Activated CD4-positive, alpha-beta T cell treated with anti-CD3 and anti-CD28 coated beads, Interleukin-2, amount 50 U/mL, for 4 hours (primary cell): ENCODE results near the gene LIF.

Experiments
- DNase-seq, 2 experiments: peaks; one replicate each; pipeline ENCODE4 v3.0.0-alpha.2; 2020

The LIF gene

DNA sequence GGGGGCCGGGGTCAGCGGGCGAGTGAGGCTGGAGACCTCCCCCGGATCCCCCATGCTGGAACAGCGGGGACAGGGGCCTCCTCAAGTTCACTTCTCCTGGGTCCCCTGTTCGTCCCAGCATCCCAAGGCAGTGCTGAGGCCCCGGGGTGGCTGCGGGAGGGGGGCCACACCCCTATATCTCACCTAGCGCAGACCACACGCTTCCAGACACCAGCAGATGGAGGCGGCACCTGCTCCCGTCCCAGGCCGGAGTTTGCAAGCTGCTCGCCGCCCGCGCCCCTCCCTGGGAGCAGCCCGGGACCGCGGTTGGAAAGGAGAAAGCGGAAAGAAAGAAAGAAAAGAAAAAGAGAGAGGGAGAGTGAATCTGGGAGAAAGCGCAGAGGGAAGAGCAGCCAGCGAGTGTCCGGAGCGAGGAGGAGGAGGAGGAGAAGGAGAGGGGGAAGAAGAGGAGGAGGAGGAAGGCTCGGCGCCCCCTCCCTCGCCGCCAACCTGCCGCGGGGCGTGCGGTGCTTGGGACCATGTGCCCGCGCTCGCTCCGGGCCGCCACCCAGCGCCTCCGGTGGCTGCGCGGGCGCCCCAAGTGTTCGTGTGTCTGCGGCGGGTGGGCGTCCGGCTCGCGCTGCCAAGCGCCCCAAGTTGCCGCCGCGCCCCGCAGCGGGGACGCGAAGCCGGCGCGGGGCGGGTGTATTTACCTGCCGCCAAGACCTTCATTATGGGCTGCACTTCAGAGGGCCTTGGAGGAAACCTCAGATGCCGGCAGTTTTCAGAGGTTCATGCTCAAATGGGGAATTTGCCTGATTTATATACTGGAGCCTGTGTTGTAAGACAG lies at the start of gene LIF:
TSS of gene LIF (minus strand) at position 775 of the 829 bp plus-strand sequence. CDS start at position 711, 64 bp downstream.
- peak; percentile 46 to 58 for DNase-seq

DNA sequence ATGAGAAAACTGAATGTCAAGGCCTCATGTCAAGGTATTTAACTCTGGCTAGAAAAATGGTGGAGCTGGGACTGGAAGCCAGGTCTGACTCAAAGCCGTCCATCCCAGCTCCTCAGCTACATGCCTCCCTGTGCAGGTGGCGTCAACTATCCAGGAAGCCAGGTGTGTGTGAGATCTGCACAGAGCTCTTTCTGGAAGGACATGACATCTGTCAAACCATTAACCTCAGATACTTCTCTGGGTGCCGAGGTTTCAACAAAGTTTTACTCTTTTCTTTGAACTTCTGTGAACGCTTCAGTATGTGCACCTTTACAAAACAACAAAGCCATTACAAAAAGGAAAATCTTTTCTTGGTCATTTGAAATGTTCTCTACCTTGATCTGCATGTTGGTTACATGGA lies 49.8 kb upstream of the LIF start:
- no peak for DNase-seq

DNA sequence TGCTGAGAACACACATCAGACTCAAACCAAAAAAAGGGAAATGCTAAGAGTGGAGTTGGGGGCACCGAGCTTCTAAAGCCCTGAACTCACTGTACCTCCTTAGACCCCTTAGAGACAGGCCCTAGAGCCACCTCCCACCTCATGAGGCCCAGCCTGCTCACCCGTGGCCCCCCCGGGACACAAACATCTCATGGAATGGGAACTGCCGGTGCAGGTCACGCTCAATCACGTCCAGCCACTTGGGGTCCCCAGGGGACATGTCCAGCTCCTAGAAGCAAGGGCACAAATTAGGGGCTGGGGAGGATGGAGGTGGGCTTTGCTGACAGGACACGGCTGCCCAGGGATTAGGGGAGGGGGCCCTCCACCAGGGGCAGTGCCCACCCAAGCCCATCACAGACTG lies 49.0 kb upstream of the LIF start:
- no peak for DNase-seq

GRCh38 chr22:30294830-30295229 lies 48.3 kb upstream of the LIF start:
- DNase-seq: no peak

- no peak for DNase-seq
Observed at GRCh38 chr22:30294066-30294465, 47.5 kb upstream of the LIF start.

GRCh38 chr22:30293026-30293425 lies 46.5 kb upstream of the LIF start:
- no peak for DNase-seq

DNA sequence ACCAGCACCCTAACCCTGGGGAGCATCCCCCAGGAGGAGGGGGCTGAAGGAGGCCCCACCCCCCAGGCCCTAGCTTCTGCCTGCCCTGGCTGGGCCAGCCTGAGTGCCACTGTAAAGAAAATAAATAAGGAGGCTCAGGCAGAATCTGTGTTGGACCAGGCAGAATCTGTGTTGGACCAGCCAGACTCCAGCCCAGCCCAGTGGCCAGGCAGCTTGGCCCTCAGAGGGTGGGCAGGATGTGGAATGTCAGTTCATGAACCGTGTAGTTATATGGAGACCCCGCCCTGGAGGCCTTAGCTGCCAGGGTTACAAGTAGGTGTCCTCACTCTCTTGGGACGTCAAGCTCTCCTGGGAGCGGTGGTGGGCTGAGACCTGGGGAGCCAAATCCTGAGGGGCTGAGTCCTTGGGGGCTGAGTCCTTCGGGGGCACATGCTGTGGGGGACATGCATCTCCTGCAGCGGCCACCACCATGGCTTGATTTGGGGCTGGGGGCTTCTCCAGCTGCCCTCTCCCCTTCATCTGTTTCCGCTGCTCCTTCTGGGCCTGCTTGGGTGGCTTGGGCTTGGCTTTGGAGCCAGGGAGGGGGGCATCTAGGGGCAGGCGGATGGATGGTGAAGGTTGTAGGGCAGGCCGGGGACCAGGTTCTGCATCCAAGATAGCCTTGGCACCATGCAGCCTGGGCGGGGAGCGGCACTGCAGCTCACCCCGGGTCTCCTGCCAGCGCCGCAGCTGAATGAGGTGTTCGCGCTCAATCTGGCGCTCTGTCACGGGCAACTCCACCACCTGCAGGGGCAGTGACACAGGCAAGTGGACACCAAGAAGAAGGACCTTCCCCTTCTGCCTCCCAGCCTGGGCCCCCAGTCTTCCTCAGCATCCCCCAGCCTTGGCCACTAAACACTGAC lies 45.8 kb upstream of the LIF start:
- no peak for DNase-seq

DNA sequence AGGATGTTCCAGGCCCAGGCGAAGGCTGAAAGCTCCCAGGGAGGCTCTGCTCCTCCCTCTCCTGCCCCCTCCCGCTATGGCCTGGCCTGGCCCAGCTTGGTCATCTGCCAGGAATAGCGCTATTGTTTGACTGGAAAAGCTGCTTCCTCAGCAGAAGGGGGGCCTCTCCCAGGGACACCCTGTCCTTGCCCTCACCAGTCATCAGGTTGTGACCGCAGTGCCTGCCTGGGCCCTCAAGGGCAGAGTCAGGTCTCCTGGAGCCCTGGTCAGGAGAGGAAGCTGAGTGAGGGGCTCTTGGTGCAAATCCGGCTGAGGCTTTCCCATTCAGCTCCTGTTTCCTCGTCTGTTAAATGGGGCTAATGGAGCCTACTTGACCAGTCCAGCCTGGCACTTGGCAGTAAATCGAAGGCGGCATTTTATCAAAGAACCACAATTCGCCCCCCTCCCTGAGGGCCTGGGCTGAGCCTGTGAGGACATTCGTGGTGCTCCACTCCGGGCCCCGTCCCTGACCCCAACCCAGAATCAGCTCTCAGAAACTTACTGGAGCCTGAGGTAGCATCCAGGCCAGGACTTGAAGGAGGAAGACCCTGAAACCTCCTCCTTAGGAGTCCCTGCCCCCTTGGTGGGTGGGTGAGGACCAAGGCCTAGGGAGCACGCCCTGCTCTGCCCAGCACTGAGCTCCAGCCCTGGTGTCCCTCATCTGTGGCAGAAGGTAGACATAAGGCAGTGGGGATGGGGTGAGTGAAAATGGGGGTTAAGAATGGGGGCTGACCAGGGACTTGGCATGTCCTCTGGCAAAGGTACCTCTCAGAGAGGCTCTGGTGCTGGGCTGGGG lies 44.7 kb upstream of the LIF start:
- no peak for DNase-seq

GRCh38 chr22:30290342-30291057 lies 43.9 kb upstream of the LIF start:
- no peak for DNase-seq

DNA sequence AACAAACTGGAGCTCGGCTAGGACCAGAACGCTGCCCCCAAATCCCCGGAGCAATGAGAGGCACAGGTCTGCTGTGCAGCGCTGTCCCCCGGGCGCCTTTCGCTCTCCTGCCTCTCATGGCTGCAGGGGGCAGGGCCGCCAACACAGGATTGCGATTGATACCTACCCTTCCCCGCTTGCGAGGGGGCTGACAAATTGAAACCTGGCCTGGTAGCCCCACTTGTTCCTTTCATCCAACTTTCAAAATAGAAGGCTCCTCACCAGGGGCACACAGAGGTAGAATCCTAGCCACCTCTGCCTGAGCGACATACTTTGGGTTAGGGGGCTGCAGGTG lies 43.4 kb upstream of the LIF start:
- no peak for DNase-seq

DNA sequence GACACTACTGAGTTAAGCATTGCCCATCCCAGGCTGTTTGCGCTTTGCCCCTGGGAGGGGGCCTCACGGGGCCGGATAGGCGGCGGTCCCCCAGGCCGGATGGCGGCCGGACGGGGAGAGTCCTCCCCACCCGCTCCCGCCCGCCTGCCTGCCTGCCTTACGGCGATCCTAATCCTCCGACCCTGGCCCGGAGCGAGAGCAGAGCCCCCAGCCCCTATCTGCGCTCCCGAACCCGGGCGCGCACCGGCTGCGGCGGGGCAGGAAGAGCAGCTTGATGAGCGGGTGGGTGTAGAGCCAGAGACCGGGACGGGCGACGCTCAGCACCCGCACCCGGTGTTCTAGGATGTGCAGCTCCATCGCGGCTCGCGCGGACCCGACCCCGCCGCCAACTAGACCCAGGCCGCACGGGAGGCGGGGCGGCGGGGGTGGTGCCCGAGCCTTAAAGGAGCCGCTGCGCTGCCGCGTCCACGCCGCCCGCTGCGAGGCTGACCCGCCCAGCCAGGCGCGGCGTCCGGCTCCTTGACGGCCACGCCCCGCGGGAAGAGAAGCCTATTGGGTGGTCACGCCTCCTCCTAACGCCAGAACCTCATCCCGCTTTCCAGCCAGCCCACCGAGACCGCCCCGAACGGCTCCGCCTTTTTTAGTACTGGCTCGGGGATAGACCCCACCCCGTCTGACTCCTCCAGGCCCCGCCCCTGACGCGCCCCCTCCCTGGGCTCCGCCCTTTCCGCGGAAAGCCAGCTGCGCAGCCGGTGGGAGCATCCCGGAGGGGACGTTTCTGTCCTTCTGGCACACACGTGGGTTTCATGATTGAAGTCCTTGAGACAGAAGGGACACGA lies 42.8 kb upstream of the LIF start, which contains the start of gene CASTOR1:
TSS of gene CASTOR1 (minus strand) at position 365 of the 839 bp plus-strand sequence. CDS start at position 357, 8 bp downstream.
- peak; percentile 81 to 83 for DNase-seq

GRCh38 chr22:30288419-30289140 lies 42.0 kb upstream of the LIF start:
- no peak for DNase-seq

GRCh38 chr22:30287648-30288418 lies 41.3 kb upstream of the LIF start:
- DNase-seq: peak; percentile 91 to 93

DNA sequence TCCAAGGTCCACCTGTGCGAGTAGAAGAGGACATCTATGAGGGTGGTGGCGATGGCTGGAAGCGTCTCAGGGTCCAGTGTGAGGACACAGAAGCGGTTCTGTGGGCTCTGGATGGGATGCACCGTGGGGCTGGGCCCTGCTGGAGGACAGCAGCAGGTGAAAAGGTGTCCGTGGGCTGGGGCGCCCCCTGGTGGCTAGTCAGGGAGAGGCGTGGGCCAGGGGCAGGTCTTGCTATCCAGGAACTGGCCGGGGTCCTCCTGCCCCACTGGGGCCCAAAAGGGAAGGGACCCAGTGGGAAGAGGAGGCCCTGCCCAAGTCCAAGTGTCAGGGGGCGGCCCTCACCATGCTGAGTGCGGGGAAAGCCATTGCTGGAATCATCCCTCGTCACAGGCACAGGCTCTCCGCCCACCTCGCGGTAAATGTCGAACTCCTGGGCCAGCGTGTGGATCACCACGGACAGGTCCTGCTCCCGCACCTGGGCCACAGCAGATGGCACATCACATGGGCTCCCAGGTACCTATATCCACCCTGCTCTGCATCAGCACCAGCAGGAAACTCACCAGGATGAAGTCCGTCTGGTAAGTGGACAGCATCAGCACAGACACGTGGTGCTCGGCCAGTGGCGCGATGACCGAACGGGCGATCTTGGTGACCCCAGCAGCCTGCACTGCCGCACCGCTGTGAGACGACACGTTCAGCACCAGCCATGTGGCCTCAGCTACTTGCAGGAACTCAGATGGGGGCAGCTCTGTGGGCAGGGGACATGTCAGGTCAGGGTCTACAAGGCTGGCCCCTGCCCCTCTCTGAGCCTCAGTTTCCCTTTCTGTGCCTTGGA lies 40.5 kb upstream of the LIF start:
- DNase-seq: peak; percentile 83 to 85

DNA sequence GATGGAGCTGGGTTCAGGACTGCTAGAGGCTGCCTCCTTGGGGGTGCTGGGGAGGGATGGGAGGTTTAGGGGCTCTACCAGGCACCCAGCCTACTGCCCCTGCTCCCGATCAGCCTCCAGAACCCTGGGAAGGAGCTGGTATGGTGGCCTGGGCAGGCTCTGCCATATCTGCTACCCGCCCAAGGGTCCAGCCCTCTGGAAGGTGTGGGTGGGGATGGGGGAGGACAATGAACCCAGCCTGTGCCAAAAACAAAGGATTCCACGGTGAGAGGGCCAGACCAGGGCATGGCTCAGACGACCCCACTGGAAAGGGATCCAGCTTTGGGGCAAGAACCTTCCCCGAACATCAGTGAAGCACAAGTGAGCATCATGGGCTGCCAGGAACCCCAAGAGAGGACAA lies 39.8 kb upstream of the LIF start:
- DNase-seq: no peak

- no peak for DNase-seq
Observed at GRCh38 chr22:30285846-30286200, 39.3 kb upstream of the LIF start.

- DNase-seq: no peak
Observed at GRCh38 chr22:30285176-30285845, 38.8 kb upstream of the LIF start.

- DNase-seq: no peak
Observed at GRCh38 chr22:30284666-30285065, 38.1 kb upstream of the LIF start.
